Stomach (tissue), 9 donors: ENCODE results near the gene PLA2G15. TPM values are rescaled to one million over a fixed set of nuclear protein-coding genes. Genes with fewer than 3 reads are reported as not detected.

Source experiments
- DNase-seq, 2 donors: peaks; one replicate each; pipeline versions ENCODE4 v3.0.0 to v3.0.0-alpha.2; 2013 to 2019
- H3K27ac ChIP-seq, 5 donors: fragments of 200-600 bp in 4 of 5; sonication (generic) in 4 of 5; one replicate each; pipeline ENCODE4 v1.5.1; 2013 to 2019; ENCODE audit warnings: mild to moderate bottlenecking in 1 of 5, moderate library complexity in 1 of 5
- H3K27me3 ChIP-seq, 3 donors: fragments of 200-600 bp; sonication (generic); one replicate each; pipeline ENCODE4 v1.5.1; 2017 to 2019; ENCODE audit warnings: mixed run types in 1 of 3
- H3K36me3 ChIP-seq, 4 donors: fragments of 200-600 bp; sonication (generic); 1 replicate in 3 of 4; 2 replicates in 1 of 4; pipeline ENCODE4 v1.5.1; 2016 to 2019
- H3K4me1 ChIP-seq, 4 donors: fragments of 200-600 bp; sonication (generic); one replicate each; pipeline ENCODE4 v1.5.1; 2016 to 2019
- H3K4me3 ChIP-seq, 4 donors: fragments of 200-600 bp; sonication (generic) in 3 of 4; one replicate each; pipeline ENCODE4 v1.5.1; 2016 to 2019; ENCODE audit warnings: mild to moderate bottlenecking in 1 of 4
- H3K9me3 ChIP-seq, 4 donors: fragments of 200-600 bp; sonication (generic); one replicate each; pipeline ENCODE4 v1.5.1; 2016 to 2019
- EP300 ChIP-seq: sonication (generic); formaldehyde crosslinking; IDR thresholded peaks from one replicate; pipeline ENCODE4 v1.6.1; 2017; ENCODE audit warnings: antibody characterized with exemption
- POLR2A ChIP-seq, 4 donors: fragments of 450-650 bp; IDR thresholded peaks; one replicate each; pipeline ENCODE4 v1.6.1; 2016; ENCODE audit warnings: antibody characterized with exemption in 4 of 4, control low read depth in 2 of 4, mild to moderate bottlenecking in 1 of 4, moderate library complexity in 1 of 4
- POLR2AphosphoS5 ChIP-seq, 3 donors: sonication (generic); formaldehyde crosslinking; IDR thresholded peaks; one replicate each; pipeline ENCODE4 v1.6.1; 2016; ENCODE audit warnings: antibody characterized with exemption in 3 of 3
- WGBS, 5 donors: extraction: QIAGEN DNeasy Blood & Tissue Kit in 3 of 5; methylation state at CpG; one replicate each; pipeline versions ENCODE4 v1.1.5 to v1.1.7; 2013 to 2018; 5-methylcytosine and 5-hydroxymethylcytosine counted together
- intact Hi-C: fragments of 100-400 bp; cut with DNase I; formaldehyde crosslinking; loops from one replicate; pipeline ENCODE4 v1.15.1; 2023; ENCODE audit warnings: low total_unique reads
- polyA plus RNA-seq, 3 donors: library from polyadenylated mRNA; stranded (reverse); fragments of 200-250 nt; gene quantifications; one replicate each; pipeline ENCODE4 v1.2.3, GENCODE V29; 2013
- total RNA-seq, 5 donors: library from RNA; depleted of rRNA; stranded (reverse); fragments of >200 nt; gene quantifications; one replicate each; pipeline versions ENCODE4 v1.1.0 to v1.2.3, GENCODE V29; 2014 to 2016
- TF ChIP-seq, protein P1 (sequence below), 7 experiments: fragments of 450-650 bp in 4 of 7; fragments of 200-600 bp in 3 of 7; sonication (generic) in 3 of 7; IDR thresholded peaks; one replicate each; pipeline ENCODE4 v1.5.1; 2016 to 2019; ENCODE audit warnings: antibody characterized with exemption in 7 of 7, control low read depth in 2 of 7, mild to moderate bottlenecking in 1 of 7
- donor health status: healthy with polysubstance abuse.
- donor health status: Bipolar disorder and iron deficiency.
- donor health status: healthy.

PLA2G15 gene
- total and polyA plus RNA-seq, 8 donors = 3.5 to 16.5 (median 7.0) TPM

DNA sequence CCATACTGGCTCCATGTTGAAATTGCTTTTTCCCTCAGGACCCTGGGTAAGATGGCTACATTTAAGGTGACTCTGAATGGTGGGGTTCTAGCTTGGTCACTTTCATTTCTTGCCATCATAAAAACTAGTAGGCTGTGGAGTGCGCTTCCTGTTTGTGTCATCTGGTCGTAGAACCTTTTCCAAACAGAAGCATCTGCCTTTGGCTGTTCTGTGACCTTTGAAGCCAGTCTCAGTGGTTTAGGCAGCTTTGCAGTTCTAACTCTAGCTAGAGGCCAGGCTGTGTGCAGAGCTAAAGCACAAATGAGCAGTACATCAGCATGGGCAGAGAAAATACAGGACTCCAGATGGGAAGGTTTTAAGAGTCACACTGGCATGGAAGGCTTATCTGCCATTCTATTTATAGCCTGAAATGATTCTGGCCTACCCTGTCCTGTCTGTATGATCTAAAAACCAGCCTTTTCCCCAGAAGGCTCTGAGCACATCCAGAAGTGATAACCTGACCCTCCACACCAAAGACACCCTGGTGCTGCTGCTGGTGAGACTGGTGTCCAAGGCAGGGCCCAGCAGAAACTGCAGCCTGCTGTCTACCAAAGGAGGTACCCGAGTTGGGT is 17.9 kb upstream of the PLA2G15 start:
- intact Hi-C loops = loop anchor here (10.0 kb wide), 1 partner anchor 132 kb away; no protein-coding TSS in a partner anchor
- Histone ChIP-seq H3K27me3 (no peaks in the 10 kb centered on the region), H3K4me1 (peaks cover 13 to 52% (median 35%) of the 10 kb centered on the region in 4 donors), H3K9me3 (no peaks in the 10 kb centered on the region), H3K27ac (peak overlapping the region; percentile 6 to 52 (median 38)), H3K4me3 (no peak overlapping the region), H3K36me3 (peaks cover 23 to 59% (median 51%) of the 10 kb centered on the region in 4 donors)
- DNase-seq = peak in 1 of 2 donors; percentile 19
- TF ChIP-seq POLR2A (IDR thresholded peaks at IDR 0.05) = no peak
- TF ChIP-seq, protein P1, sequence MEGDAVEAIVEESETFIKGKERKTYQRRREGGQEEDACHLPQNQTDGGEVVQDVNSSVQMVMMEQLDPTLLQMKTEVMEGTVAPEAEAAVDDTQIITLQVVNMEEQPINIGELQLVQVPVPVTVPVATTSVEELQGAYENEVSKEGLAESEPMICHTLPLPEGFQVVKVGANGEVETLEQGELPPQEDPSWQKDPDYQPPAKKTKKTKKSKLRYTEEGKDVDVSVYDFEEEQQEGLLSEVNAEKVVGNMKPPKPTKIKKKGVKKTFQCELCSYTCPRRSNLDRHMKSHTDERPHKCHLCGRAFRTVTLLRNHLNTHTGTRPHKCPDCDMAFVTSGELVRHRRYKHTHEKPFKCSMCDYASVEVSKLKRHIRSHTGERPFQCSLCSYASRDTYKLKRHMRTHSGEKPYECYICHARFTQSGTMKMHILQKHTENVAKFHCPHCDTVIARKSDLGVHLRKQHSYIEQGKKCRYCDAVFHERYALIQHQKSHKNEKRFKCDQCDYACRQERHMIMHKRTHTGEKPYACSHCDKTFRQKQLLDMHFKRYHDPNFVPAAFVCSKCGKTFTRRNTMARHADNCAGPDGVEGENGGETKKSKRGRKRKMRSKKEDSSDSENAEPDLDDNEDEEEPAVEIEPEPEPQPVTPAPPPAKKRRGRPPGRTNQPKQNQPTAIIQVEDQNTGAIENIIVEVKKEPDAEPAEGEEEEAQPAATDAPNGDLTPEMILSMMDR (IDR thresholded peaks at IDR 0.05) = no peak
- TF ChIP-seq POLR2AphosphoS5 (IDR thresholded peaks at IDR 0.05) = no peak
- TF ChIP-seq EP300 = no peak
- 50 to 79% (median 57%) methylated on average over 3 of the region's 3 CpGs for WGBS, 5 donors

DNA sequence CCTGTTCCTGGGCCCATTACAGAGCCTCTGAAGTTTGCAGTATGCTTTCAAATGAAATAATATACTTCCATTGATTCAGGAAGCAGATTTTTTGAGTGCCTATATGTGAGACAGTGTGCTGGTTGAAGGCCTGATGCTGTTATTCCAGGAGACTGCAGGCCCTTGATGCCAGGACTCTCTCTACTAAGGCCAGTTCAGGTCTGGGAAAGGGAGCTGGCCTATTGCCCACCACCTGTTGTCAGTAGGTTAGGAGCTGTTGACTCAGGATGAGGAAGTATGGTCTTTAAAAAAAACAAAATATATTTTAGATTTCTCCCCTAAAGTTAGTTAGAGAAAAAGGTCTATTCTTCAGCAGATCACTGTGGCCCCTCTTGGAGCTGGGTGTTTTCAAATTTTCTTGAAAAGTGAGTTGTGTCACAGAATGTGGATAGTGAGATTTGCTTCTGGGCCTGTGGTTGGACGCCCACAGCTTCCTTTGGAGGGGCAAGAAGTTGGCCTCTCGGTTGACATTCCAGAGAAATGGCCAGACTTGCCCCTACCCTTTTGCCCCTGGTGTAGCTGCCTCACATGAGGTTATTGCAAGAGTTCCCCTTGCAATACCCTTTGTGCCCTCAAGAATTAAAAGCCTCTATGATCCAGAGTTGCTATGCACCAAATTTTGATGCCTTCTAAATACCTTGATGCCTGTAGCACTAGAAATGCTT is 17.2 kb upstream of the PLA2G15 start:
- peak in 1 of 2 donors; percentile 78 for DNase-seq
- WGBS, 5 donors = 28 to 55% (median 50%) methylated on average over 2 of the region's 2 CpGs
- Histone ChIP-seq H3K36me3 (peaks cover 23 to 66% (median 56%) of the 10 kb centered on the region in 4 donors), H3K27me3 (no peaks in the 10 kb centered on the region), H3K4me3 (no peak overlapping the region), H3K4me1 (peaks cover 13 to 52% (median 38%) of the 10 kb centered on the region in 4 donors), H3K27ac (peak overlapping the region; percentile 28 to 52 (median 38)), H3K9me3 (no peaks in the 10 kb centered on the region)
- TF ChIP-seq POLR2AphosphoS5 (IDR thresholded peaks at IDR 0.05) (no peak), POLR2A (IDR thresholded peaks at IDR 0.05) (no peak), EP300 (no peak)
- TF ChIP-seq, protein P1 (IDR thresholded peaks at IDR 0.05) = no peak
- intact Hi-C loops = loop anchor here (10.0 kb wide), 1 partner anchor 133 kb away; no protein-coding TSS in a partner anchor

DNA sequence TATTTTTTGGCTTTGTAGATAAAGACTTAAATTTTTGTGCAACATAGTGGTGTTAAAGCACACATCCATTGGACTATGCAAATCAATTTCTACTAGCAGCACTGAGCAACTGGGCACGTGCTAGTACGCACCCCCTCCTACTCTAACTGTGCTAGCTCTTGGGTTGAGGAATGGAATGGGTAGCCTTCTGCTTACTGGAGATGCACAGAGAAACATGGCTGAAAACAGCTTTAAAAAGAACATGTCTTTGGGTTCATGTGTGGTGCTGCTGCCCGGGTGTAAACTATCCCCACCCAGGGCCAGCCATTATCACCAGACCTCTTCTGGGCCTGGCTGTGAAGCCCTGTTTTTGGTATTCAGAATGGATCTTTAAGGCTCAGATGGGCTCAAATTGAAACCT is 16.5 kb upstream of the PLA2G15 start:
- peaks cover 26 to 66% (median 58%) of the 10 kb centered on the region in 4 donors for H3K36me3 ChIP-seq
- 35 to 71% (median 54%) methylated on average over 3 of the region's 3 CpGs for WGBS, 5 donors
- H3K4me1 ChIP-seq = peaks cover 17 to 57% (median 42%) of the 10 kb centered on the region in 4 donors
- H3K27ac ChIP-seq = peak overlapping the region in 3 of 5 donors; percentile 10 to 48 (median 19)
- peak in 1 of 2 donors; percentile 11 for DNase-seq
- no peaks in the 10 kb centered on the region for H3K9me3 ChIP-seq
- no peak overlapping the region for H3K4me3 ChIP-seq
- intact Hi-C loops = loop anchor here (10.0 kb wide), 1 partner anchor 134 kb away; no protein-coding TSS in a partner anchor
- H3K27me3 ChIP-seq = no peaks in the 10 kb centered on the region
- TF ChIP-seq POLR2AphosphoS5 (IDR thresholded peaks at IDR 0.05) (no peak), EP300 (no peak), POLR2A (IDR thresholded peaks at IDR 0.05) (no peak)
- TF ChIP-seq, protein P1 (IDR thresholded peaks at IDR 0.05) = no peak

DNA sequence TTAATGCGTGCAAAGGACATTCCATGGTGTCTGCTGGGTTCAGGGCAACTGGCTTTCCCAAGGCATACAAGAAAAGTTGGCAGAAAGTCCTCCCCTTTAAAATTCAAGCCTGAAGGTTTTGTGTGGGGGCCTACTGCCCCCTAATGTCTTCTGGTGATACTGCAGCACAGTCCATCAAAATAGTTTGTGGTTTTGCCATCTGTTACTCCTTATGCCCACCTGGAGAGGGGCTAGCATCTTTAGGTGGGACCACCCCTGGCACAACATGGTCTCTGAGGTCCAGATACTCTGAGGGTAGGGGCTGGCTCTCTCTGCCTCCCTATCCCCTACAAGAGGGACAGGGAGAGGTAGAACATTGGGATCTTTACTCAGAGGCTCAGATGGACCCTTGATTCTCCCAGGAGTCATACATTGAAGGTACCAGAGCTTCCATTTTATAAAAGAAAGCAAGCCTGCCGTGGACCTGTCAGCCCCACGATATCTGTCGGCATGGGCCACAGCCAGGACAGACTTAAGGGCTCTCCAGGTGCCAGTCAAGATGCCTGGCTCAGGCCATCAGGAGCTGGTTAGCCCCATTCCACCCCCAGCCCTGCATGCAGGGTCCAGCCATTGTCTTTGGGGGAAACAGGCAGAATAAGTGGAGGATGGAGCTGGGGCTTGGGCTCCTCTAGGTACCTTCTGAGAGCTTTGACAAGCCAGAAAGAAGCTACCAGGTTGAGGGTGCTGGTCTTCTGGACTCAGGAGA is 15.6 kb upstream of the PLA2G15 start:
- H3K27ac ChIP-seq = peak overlapping the region in 3 of 5 donors; percentile 10 to 48 (median 19)
- peak; percentile 52 to 76 for DNase-seq
- TF ChIP-seq, protein P1 (IDR thresholded peaks at IDR 0.05) = peak in 5 of 7 experiments; percentile 79 to 84 (median 81)
- TF ChIP-seq POLR2AphosphoS5 (IDR thresholded peaks at IDR 0.05) (peak in 1 of 3 donors; percentile 47), POLR2A (IDR thresholded peaks at IDR 0.05) (no peak)
- H3K9me3 ChIP-seq = no peaks in the 10 kb centered on the region
- peaks cover 23 to 66% (median 49%) of the 10 kb centered on the region in 4 donors for H3K4me1 ChIP-seq
- WGBS, 5 donors = 42 to 73% (median 51%) methylated on average over 4 of the region's 4 CpGs
- no peak overlapping the region for H3K4me3 ChIP-seq
- H3K27me3 ChIP-seq = no peaks in the 10 kb centered on the region
- intact Hi-C loops = loop anchor here (10.0 kb wide), 1 partner anchor 135 kb away; no protein-coding TSS in a partner anchor
- H3K36me3 ChIP-seq = peaks cover 26 to 66% (median 58%) of the 10 kb centered on the region in 4 donors
